SW480 (cell line): Measurements from ENCODE around the gene AAGAB.

Experiments used
- DNase-seq: peaks from one replicate; pipeline ENCODE4 v3.0.0-alpha.2; 2016; ENCODE audit warnings: low spot score

AAGAB gene

GRCh38 chr15:67208396-67208795, 46.1 kb downstream of the AAGAB start:
- DNase-seq: no peak

GRCh38 chr15:67207555-67208207, 46.8 kb downstream of the AAGAB start:
- no peak for DNase-seq

GRCh38 chr15:67202991-67203390, 51.5 kb downstream of the AAGAB start:
- DNase-seq: no peak

- no peak for DNase-seq
Observed at GRCh38 chr15:67202091-67202490, 52.4 kb downstream of the AAGAB start.

- no peak for DNase-seq
Observed at GRCh38 chr15:67201136-67201535, 53.3 kb downstream of the AAGAB start.

GRCh38 chr15:67199881-67200763, 54.3 kb downstream of the AAGAB start:
- no peak for DNase-seq

GRCh38 chr15:67199391-67199790, 55.1 kb downstream of the AAGAB start:
- DNase-seq: no peak

GRCh38 chr15:67198157-67198754, 56.2 kb downstream of the AAGAB start:
- DNase-seq: no peak

- DNase-seq: no peak
Observed at GRCh38 chr15:67197364-67197695, 57.1 kb downstream of the AAGAB start.

GRCh38 chr15:67196672-67197363, 57.6 kb downstream of the AAGAB start:
- DNase-seq: peak; percentile 13

- no peak for DNase-seq
Observed at GRCh38 chr15:67196222-67196621, 58.2 kb downstream of the AAGAB start.

- no peak for DNase-seq
Observed at GRCh38 chr15:67195305-67195704, 59.2 kb downstream of the AAGAB start.

GRCh38 chr15:67194171-67195114, 60.0 kb downstream of the AAGAB start:
- DNase-seq: no peak

- no peak for DNase-seq
Observed at GRCh38 chr15:67193223-67193990, 61.1 kb downstream of the AAGAB start.

GRCh38 chr15:67192185-67192820, 62.2 kb downstream of the AAGAB start:
- no peak for DNase-seq

GRCh38 chr15:67190813-67191212, 63.6 kb downstream of the AAGAB start:
- peak; percentile 21 for DNase-seq

- no peak for DNase-seq
Observed at GRCh38 chr15:67190326-67190725, 64.1 kb downstream of the AAGAB start.

- DNase-seq: no peak
Observed at GRCh38 chr15:67189326-67190051, 65.0 kb downstream of the AAGAB start.

GRCh38 chr15:67188551-67189218, 65.8 kb downstream of the AAGAB start:
- DNase-seq: no peak
